Measurements from ENCODE around the gene EMILIN1.

GRCh38 chr2:27091746-27092695, 13.6 kb downstream of the EMILIN1 start:
- TF ChIP-seq POLR2A (IDR thresholded peaks at IDR 0.05) (no peak), CTCF (IDR thresholded peaks at IDR 0.05) (no peak)
